LNCaP clone FGC (cell line): ENCODE measurements around the gene CCDC138.
A peak's percentile ranks its signal among the peaks of the same experiment; 100 is the strongest.

Source experiments
- DNase-seq: peaks from one replicate; pipeline ENCODE4 v3.0.0-alpha.2; 2011; ENCODE audit warnings: low read depth
- H3K4me3 ChIP-seq: 2 replicates; pipeline ENCODE4 v1.5.1; 2011; ENCODE audit warnings: mild to moderate bottlenecking, low read depth, low read length, control low read depth
- CTCF ChIP-seq: IDR thresholded peaks from 2 replicates; pipeline ENCODE4 v1.5.1; 2012; ENCODE audit warnings: mild to moderate bottlenecking; ENCODE audit not compliant: control insufficient read depth, insufficient read depth; ENCODE audit errors: extremely low read depth

CCDC138 gene

GRCh38 chr2:108829578-108830310 is 43.2 kb downstream of the CCDC138 start:
- no peak for TF ChIP-seq CTCF
- no peak for DNase-seq
- no peak overlapping the region for H3K4me3 ChIP-seq

- DNase-seq = peak; percentile 78
- no peak for TF ChIP-seq CTCF
Observed at GRCh38 chr2:108833219-108833618, 46.6 kb downstream of the CCDC138 start.

GRCh38 chr2:108834620-108835019 is 48.0 kb downstream of the CCDC138 start:
- no peak overlapping the region for H3K4me3 ChIP-seq
- DNase-seq = no peak
- no peak for TF ChIP-seq CTCF

More at GRCh38 chr2:108833219-108833618, 46.6 kb downstream of the CCDC138 start:
- H3K4me3 ChIP-seq = no peak overlapping the region

- no peak for TF ChIP-seq CTCF
- DNase-seq = no peak
- H3K4me3 ChIP-seq = no peak overlapping the region
Observed at GRCh38 chr2:108835040-108835439, 48.5 kb downstream of the CCDC138 start.

GRCh38 chr2:108837198-108837597 is 50.6 kb downstream of the CCDC138 start:
- H3K4me3 ChIP-seq = no peak overlapping the region
- no peak for TF ChIP-seq CTCF
- no peak for DNase-seq

- TF ChIP-seq CTCF = no peak
- no peak overlapping the region for H3K4me3 ChIP-seq
- DNase-seq = no peak
Observed at GRCh38 chr2:108841506-108841905, 54.9 kb downstream of the CCDC138 start.

- DNase-seq = no peak
- H3K4me3 ChIP-seq = no peak overlapping the region
- no peak for TF ChIP-seq CTCF
Observed at GRCh38 chr2:108845923-108846322, 59.4 kb downstream of the CCDC138 start.
